ENCODE measurements around the gene ADCY2.

Gene ADCY2

DNA sequence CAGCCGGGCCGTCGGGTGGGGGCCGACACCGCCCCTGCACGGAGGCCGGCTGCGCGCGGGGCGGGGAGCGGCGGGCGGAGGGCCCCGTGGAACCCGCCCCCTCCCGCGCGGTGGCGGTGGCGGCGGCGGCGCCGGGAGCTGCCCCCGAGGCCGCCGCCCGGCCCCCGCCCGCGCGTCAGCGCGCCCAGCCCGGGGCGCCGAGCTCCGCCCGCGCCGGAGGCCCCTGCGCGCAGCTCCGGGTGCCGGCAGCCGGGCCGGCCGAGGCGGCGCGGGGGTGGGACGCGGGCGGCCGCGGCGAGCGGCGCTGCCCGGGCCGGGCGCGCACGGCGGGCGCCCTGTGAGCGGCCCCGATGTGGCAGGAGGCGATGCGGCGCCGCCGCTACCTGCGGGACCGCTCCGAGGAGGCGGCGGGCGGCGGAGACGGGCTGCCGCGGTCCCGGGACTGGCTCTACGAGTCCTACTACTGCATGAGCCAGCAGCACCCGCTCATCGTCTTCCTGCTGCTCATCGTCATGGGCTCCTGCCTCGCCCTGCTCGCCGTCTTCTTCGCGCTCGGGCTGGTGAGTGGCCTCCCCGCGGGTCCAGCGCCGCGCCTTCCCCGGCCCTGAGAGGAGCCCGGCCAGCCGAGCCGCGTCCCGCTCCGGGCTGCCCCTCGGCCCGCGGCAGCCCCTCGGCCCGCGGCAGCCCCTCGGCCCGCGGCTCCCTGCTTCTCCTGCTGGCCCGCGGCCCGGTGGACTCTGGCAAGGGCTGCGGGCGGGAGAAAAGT lies at the start of gene ADCY2:
Gene ADCY2 (plus strand): TSS at position 192 of the 766 bp plus-strand sequence. CDS start 159 bp downstream, at position 351.
- Histone ChIP-seq H3K36me3 (ENCODE audit: insufficient read depth, insufficient read length, low read length) (no peaks in the 10 kb centered on the region), H3K27me3 (ENCODE audit: insufficient read depth, insufficient read length) (no peaks in the 10 kb centered on the region), H3K4me3 (ENCODE audit: insufficient read length, low read depth) (peak within 1 kb of the TSS; percentile 68), H3K4me1 (ENCODE audit: insufficient read depth, insufficient read length) (peaks cover 5% of the 10 kb centered on the region), H3K9me3 (ENCODE audit: insufficient read depth, low read length) (no peaks in the 10 kb centered on the region), H3K9ac (ENCODE audit: insufficient read length, low read depth) (peak within 1 kb of the TSS; percentile 81)
- DNase-seq (ENCODE audit: low read depth, low spot score) = no peak
- no peak for TF ChIP-seq SUZ12 (IDR thresholded peaks at IDR 0.05; ENCODE audit: extremely low read depth, insufficient read depth, insufficient read length)
- TF ChIP-seq ZNF274 (IDR thresholded peaks at IDR 0.05; ENCODE audit: low read depth, low read length) = no peak
- no peak for TF ChIP-seq YY1 (IDR thresholded peaks at IDR 0.05; ENCODE audit: insufficient read depth, insufficient read length)

DNA sequence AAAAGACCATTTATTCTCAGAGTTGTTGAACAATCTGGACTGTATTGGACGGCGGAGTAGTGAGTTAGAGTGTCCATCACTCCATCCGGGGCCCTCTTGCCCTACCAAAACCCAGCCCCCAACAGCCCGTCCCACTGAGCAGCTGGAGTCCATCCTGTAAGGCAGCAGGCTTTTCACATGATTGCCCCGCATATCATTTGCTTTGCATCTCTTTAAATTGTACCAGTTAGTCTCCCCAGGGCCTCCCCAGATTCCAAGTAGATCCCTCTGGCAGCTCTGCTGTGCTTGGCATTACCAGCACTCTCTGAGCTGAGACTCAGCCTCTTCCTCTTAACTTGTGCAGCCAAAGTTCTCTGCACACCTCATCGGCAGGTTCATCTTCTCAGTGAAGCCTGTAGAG lies 48.6 kb upstream of the ADCY2 start:
- TF ChIP-seq YY1 (IDR thresholded peaks at IDR 0.05; ENCODE audit: insufficient read depth, insufficient read length) = no peak
- TF ChIP-seq SUZ12 (IDR thresholded peaks at IDR 0.05; ENCODE audit: extremely low read depth, insufficient read depth, insufficient read length) = no peak
- H3K36me3 ChIP-seq (ENCODE audit: insufficient read depth, insufficient read length, low read length) = no peaks in the 10 kb centered on the region
- DNase-seq (ENCODE audit: low read depth, low spot score) = peak; percentile 36

DNA sequence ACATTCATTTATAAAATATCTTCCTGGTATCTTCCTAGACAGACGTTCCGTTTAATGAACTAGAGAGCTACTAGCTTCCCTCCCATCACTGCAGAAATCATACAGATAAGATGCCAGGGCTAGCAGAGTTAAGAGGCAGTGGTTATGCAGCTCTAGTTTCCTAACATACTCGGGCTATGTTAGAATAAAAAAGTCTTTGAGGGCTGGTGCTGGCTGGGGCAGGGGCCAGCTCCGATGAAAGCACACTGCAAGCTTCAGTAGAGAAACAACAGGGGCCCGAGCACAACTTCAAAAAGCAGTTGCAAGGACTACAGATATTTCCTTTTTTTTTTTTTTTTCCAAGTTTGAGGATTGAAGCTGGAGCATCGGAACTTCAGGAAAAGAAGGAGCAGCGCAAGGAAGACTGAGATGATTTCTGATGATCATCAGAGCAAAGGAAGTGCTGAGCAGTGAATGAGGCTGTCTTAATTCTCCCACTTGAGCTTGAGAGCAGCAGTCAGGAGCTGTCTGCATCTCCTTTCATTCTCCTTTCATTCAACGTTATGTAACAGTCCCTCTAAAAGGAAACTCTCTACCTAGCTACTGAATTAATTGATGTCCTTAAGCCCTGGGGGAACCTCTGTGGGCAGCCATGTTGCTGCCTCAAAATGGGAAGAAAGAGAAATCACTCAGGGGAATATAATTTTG lies 47.6 kb upstream of the ADCY2 start:
- H3K9me3 ChIP-seq (ENCODE audit: insufficient read depth, low read length) = peaks cover 6% of the 10 kb centered on the region; the same call in 1 of the 2 replicates
- H3K9ac ChIP-seq (ENCODE audit: insufficient read length, low read depth) = no peak overlapping the region
- DNase-seq (ENCODE audit: low read depth, low spot score) = no peak
- H3K36me3 ChIP-seq (ENCODE audit: insufficient read depth, insufficient read length, low read length) = no peaks in the 10 kb centered on the region
- H3K4me1 ChIP-seq (ENCODE audit: insufficient read depth, insufficient read length) = no peaks in the 10 kb centered on the region
- H3K4me3 ChIP-seq (ENCODE audit: insufficient read length, low read depth) = no peak overlapping the region
- TF ChIP-seq YY1 (IDR thresholded peaks at IDR 0.05; ENCODE audit: insufficient read depth, insufficient read length) = no peak
- TF ChIP-seq ZNF274 (IDR thresholded peaks at IDR 0.05; ENCODE audit: low read depth, low read length) = no peak
- no peak for TF ChIP-seq SUZ12 (IDR thresholded peaks at IDR 0.05; ENCODE audit: extremely low read depth, insufficient read depth, insufficient read length)
- H3K27me3 ChIP-seq (ENCODE audit: insufficient read depth, insufficient read length) = no peaks in the 10 kb centered on the region

More for the DNA sequence above, 48.6 kb upstream of the ADCY2 start:
- Histone ChIP-seq H3K9ac (ENCODE audit: insufficient read length, low read depth) (no peak overlapping the region), H3K4me1 (ENCODE audit: insufficient read depth, insufficient read length) (no peaks in the 10 kb centered on the region), H3K4me3 (ENCODE audit: insufficient read length, low read depth) (no peak overlapping the region), H3K27me3 (ENCODE audit: insufficient read depth, insufficient read length) (no peaks in the 10 kb centered on the region), H3K9me3 (ENCODE audit: insufficient read depth, low read length) (peaks cover 6% of the 10 kb centered on the region; the same call in 1 of the 2 replicates)

DNA sequence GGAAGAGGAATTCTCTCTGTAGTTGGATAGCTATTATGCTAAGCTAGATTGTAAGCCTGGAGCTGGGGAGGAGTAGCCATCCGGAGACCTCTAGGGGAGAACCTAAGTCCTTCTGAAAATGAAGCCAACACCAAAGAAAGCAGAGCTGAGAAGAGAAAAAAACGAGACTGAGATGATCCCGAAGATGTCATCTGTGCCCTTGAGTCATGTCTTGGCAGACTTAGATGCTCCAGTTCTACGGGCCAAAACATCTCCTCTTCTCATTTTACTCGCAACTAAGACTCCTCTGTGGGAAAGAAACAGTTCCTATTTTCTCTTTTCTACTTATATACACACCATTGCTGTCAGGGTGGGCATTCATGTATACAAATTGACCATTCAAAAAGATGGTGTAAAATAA lies 34.3 kb upstream of the ADCY2 start:
- no peaks in the 10 kb centered on the region for H3K36me3 ChIP-seq (ENCODE audit: insufficient read depth, insufficient read length, low read length)

DNA sequence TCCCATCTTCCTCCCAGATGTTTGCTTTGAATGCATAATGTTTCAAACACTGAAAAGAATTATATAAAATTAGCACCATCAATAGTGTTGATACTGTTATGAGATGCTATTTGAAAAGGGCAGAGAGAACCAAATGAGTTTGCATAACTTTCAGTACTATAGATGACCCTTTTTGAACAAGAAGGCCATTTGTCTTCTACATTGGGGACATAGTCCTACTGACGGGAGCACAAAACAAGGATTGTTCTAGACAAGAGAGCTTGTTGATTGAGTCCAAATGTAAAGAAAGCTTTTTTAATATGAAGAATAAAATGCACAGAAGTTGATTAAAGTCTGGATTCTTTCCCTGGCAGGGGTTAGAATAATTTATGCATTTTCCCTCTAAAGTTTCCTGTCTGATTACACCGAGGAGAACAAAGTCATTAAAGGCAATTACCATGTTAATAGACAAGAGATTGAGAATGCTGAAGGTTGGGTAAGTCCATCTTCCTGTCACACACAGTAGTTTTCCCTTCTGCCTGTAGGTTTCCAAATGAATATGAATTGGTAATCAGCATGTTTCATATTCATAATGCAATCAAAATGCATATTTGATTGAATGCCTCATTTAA lies 32.8 kb upstream of the ADCY2 start:
- no peaks in the 10 kb centered on the region for H3K27me3 ChIP-seq (ENCODE audit: insufficient read depth, insufficient read length)
- H3K4me3 ChIP-seq (ENCODE audit: insufficient read length, low read depth) = no peak overlapping the region
- H3K36me3 ChIP-seq (ENCODE audit: insufficient read depth, insufficient read length, low read length) = no peaks in the 10 kb centered on the region
- DNase-seq (ENCODE audit: low read depth, low spot score) = no peak
- no peaks in the 10 kb centered on the region for H3K4me1 ChIP-seq (ENCODE audit: insufficient read depth, insufficient read length)
- TF ChIP-seq YY1 (IDR thresholded peaks at IDR 0.05; ENCODE audit: insufficient read depth, insufficient read length) (no peak), SUZ12 (IDR thresholded peaks at IDR 0.05; ENCODE audit: extremely low read depth, insufficient read depth, insufficient read length) (no peak), ZNF274 (IDR thresholded peaks at IDR 0.05; ENCODE audit: low read depth, low read length) (no peak)
- H3K9ac ChIP-seq (ENCODE audit: insufficient read length, low read depth) = no peak overlapping the region
- peaks cover 11% of the 10 kb centered on the region; the same call in 1 of the 2 replicates for H3K9me3 ChIP-seq (ENCODE audit: insufficient read depth, low read length)

More for the DNA sequence above, 34.3 kb upstream of the ADCY2 start:
- no peak for DNase-seq (ENCODE audit: low read depth, low spot score)
- TF ChIP-seq SUZ12 (IDR thresholded peaks at IDR 0.05; ENCODE audit: extremely low read depth, insufficient read depth, insufficient read length) = no peak
- TF ChIP-seq YY1 (IDR thresholded peaks at IDR 0.05; ENCODE audit: insufficient read depth, insufficient read length) = no peak
- no peak overlapping the region for H3K4me3 ChIP-seq (ENCODE audit: insufficient read length, low read depth)
- H3K9me3 ChIP-seq (ENCODE audit: insufficient read depth, low read length) = peaks cover 11% of the 10 kb centered on the region; the same call in 1 of the 2 replicates
- no peaks in the 10 kb centered on the region for H3K27me3 ChIP-seq (ENCODE audit: insufficient read depth, insufficient read length)
- no peaks in the 10 kb centered on the region for H3K4me1 ChIP-seq (ENCODE audit: insufficient read depth, insufficient read length)
- no peak overlapping the region for H3K9ac ChIP-seq (ENCODE audit: insufficient read length, low read depth)

DNA sequence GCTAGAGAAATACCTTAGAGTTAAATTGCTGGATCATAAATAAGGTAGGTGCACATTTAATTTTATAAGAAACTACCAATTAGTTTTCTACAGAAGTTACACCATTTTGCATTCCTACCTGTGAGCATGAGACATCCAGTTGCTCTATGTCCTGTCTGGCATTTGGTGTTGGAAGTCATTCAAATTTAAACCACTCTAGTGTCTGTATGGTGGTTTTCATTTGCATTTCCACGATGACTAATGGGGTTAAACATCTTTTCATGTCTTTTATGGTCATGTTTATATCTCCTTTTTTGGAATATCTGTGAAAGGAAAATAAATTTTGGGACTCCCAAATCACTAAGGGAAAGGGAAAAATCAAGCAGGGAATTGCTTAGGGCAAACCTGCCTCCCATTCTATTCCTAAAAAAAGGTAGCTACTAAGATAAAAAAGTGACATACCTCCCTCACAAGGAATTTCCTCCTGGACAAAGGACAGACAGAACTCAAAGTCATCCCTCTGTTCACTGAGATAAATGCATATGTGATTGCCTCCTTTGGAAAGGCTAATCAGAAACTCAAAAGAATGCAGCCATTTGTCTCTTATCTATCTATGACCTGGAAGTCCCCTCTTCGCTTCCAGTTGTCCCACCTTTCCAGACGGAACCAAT lies 31.6 kb upstream of the ADCY2 start:
- Histone ChIP-seq H3K36me3 (ENCODE audit: insufficient read depth, insufficient read length, low read length) (no peaks in the 10 kb centered on the region), H3K4me3 (ENCODE audit: insufficient read length, low read depth) (no peak overlapping the region), H3K27me3 (ENCODE audit: insufficient read depth, insufficient read length) (no peaks in the 10 kb centered on the region), H3K4me1 (ENCODE audit: insufficient read depth, insufficient read length) (no peaks in the 10 kb centered on the region), H3K9ac (ENCODE audit: insufficient read length, low read depth) (no peak overlapping the region), H3K9me3 (ENCODE audit: insufficient read depth, low read length) (peaks cover 11% of the 10 kb centered on the region; the same call in 1 of the 2 replicates)
- TF ChIP-seq YY1 (IDR thresholded peaks at IDR 0.05; ENCODE audit: insufficient read depth, insufficient read length) (no peak), SUZ12 (IDR thresholded peaks at IDR 0.05; ENCODE audit: extremely low read depth, insufficient read depth, insufficient read length) (no peak), ZNF274 (IDR thresholded peaks at IDR 0.05; ENCODE audit: low read depth, low read length) (no peak)
- no peak for DNase-seq (ENCODE audit: low read depth, low spot score)
